Nephron progenitor cell (in vitro differentiated cells): ENCODE results near the gene LHPP.

Source experiments
- DNase-seq: peaks from one replicate; pipeline ENCODE4 v3.0.0; 2021
- H3K27ac Mint-ChIP-seq: 2 replicates; pipeline ENCODE4 v1.8.0; 2021; ENCODE audit warnings: mild to moderate bottlenecking, moderate library complexity, mixed read lengths
- H3K27me3 Mint-ChIP-seq: 2 replicates; pipeline ENCODE4 v1.8.0; 2021; ENCODE audit warnings: mild to moderate bottlenecking, low read depth, mixed read lengths; ENCODE audit not compliant: poor library complexity
- H3K36me3 Mint-ChIP-seq: 2 replicates; pipeline ENCODE4 v1.8.0; 2021; ENCODE audit warnings: low read depth, mixed read lengths
- H3K4me1 Mint-ChIP-seq: 2 replicates; pipeline ENCODE4 v1.8.0; 2021; ENCODE audit warnings: mixed read lengths
- H3K4me3 Mint-ChIP-seq: 2 replicates; pipeline ENCODE4 v1.8.0; 2021; ENCODE audit warnings: mild to moderate bottlenecking, moderate library complexity, mixed read lengths
- H3K9me3 Mint-ChIP-seq: 2 replicates; pipeline ENCODE4 v1.8.0; 2021; ENCODE audit warnings: mild to moderate bottlenecking, moderate library complexity, mixed read lengths
- TF ChIP-seq, protein P1 (sequence below): fragments of 200-600 bp; sonication (generic); IDR thresholded peaks from 2 replicates; pipeline ENCODE4 v1.5.0; 2021; ENCODE audit warnings: antibody characterized with exemption

Gene LHPP

DNA sequence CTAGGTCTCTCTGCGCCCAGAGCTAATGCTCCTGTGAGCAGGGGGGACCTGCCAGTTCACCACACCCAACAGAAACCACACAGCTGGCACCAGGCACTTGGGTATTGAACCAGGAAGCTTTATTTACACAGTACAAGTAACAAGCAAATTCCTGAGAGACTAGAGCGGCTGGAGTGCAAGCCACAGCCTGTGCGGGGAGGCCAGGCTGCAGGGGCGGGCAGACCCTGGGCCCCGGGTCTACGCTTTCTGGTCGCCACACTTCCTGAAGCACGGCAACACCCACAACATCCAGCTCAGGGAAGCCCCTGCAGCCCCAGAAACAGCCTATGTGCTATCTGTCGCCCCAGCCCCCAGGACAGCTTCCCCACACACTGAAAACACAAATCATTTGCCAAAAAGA lies 157.6 kb downstream of the LHPP start:
- H3K27me3 Mint-ChIP-seq, result no peaks in the 10 kb centered on the region
- TF ChIP-seq, protein P1, sequence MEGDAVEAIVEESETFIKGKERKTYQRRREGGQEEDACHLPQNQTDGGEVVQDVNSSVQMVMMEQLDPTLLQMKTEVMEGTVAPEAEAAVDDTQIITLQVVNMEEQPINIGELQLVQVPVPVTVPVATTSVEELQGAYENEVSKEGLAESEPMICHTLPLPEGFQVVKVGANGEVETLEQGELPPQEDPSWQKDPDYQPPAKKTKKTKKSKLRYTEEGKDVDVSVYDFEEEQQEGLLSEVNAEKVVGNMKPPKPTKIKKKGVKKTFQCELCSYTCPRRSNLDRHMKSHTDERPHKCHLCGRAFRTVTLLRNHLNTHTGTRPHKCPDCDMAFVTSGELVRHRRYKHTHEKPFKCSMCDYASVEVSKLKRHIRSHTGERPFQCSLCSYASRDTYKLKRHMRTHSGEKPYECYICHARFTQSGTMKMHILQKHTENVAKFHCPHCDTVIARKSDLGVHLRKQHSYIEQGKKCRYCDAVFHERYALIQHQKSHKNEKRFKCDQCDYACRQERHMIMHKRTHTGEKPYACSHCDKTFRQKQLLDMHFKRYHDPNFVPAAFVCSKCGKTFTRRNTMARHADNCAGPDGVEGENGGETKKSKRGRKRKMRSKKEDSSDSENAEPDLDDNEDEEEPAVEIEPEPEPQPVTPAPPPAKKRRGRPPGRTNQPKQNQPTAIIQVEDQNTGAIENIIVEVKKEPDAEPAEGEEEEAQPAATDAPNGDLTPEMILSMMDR, result no peak
- peak overlapping the region; percentile 95 for H3K27ac Mint-ChIP-seq
- H3K36me3 Mint-ChIP-seq, result no peaks in the 10 kb centered on the region
- no peak overlapping the region for H3K4me3 Mint-ChIP-seq
- H3K9me3 Mint-ChIP-seq, result no peaks in the 10 kb centered on the region
- H3K4me1 Mint-ChIP-seq, result peaks cover 67% of the 10 kb centered on the region
- no peak for DNase-seq

DNA sequence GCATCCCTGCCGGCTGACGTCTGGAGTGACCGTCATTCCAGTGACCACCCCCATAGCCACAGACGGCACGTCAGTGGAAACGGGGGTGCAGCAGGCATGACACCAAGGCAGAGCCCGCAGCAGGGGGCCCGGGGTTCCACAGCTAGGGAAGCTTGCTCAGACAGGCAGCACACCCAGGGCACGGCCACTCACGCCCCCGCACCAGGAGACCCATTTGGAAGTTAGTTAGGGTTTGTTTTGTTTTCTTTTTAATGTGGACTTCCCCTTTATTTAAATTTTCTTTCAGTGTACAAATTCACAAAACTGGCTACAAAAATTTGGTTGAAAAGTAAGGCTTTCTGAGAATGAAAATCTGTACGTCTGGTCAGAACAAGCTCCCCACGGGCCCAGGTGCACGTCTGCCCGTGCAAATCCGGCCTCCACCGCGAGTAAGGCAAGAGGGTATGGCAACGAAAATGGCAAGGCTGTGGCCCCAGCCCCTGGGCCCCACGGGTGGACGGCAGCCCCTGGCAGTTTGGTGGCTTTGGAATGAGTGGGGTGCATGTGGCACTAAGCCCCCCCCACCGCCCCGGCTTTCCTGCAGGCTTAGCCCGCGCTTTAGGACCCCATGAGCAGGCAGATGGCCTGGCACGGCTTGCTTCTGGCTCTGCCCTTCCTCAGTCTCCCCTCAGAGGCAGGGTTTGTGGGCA lies 158.3 kb downstream of the LHPP start:
- no peak overlapping the region for H3K27ac Mint-ChIP-seq
- TF ChIP-seq, protein P1, result no peak

DNA sequence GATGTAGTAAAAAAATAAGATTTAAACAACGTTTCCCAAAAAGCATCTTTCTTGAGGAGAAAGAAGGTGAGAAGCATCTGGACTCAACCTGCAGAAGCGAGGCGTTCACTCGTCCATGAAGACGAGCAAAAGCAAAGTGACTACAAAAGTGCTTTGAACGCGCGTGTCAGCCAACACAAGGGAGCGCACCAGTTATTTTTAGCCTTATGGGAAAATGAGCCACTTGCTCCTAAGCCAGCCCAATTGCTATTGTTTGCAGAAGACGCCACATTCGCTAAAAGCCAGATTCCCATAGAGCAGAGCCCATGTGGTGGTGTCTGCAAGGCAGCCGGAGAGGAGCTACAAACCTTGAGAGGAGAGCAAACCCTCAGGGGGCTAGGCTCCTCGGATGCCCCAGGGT lies 160.0 kb downstream of the LHPP start:
- Mint-ChIP-seq H3K4me3 (no peak overlapping the region), H3K27me3 (no peaks in the 10 kb centered on the region), H3K36me3 (no peaks in the 10 kb centered on the region), H3K27ac (peak overlapping the region; percentile 78), H3K9me3 (no peaks in the 10 kb centered on the region), H3K4me1 (peaks cover 55% of the 10 kb centered on the region)
- no peak for DNase-seq
- TF ChIP-seq, protein P1, result no peak

More for the DNA sequence above, 158.3 kb downstream of the LHPP start:
- Mint-ChIP-seq H3K27me3 (no peaks in the 10 kb centered on the region), H3K9me3 (no peaks in the 10 kb centered on the region), H3K4me1 (peaks cover 68% of the 10 kb centered on the region), H3K4me3 (no peak overlapping the region), H3K36me3 (no peaks in the 10 kb centered on the region)
- no peak for DNase-seq

DNA sequence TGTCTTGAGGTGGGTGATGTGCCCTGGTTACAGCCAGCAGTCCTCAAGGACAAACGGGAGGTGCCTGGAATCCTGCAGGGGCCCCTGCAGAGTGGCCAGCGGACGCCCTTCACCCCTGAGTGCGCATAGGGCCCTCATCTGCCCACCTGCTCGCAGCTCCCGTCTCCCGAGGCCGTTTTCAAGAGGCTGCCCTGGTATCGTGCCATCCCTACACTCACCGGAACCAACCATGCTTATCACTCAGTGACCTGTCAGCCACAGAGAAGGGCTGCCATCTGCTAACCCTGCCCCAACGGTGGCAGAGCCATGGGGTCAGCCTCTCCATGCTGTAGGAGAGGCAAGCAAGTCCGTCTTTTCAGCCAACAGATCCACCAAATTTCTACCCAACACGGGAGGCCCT lies 160.5 kb downstream of the LHPP start:
- Mint-ChIP-seq H3K9me3 (no peaks in the 10 kb centered on the region), H3K4me1 (peaks cover 52% of the 10 kb centered on the region)

DNA sequence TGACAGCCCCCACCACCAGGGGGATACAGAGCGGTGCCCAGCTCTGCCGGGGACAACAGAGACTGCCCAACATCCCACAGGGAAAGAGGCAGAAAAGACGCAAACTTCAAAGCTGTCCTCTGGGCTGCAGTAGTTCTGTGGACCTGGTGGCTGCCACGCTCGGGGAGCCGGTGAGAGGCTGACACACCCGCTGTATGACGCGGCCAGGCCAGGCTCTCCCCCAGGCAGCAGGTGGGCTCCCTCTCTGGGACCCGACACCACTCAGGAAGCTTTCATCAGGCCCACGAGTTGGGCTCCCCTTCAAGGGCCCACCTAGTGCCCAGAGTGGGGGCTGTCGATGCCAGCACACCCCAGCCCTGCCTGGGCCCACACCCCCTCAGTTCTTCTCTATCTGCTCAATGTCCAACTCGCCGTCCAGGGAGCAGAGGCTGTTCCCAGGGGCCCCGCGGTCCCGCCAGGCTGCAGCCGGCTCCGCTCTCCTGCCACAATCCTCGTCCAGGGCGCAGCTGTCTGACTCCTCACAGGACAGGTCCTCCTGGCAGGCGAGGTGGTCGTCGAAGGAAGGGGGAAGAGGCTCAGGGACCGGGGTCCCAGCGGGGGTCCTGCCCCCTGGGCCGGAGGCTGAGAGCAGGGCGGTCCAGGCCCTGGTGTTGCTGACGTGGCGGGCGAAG lies 161.4 kb downstream of the LHPP start:
- no peak overlapping the region for H3K4me3 Mint-ChIP-seq
- H3K36me3 Mint-ChIP-seq, result no peaks in the 10 kb centered on the region
- DNase-seq, result no peak
- H3K4me1 Mint-ChIP-seq, result peaks cover 54% of the 10 kb centered on the region
- no peaks in the 10 kb centered on the region for H3K9me3 Mint-ChIP-seq
- peak overlapping the region; percentile 54 for H3K27ac Mint-ChIP-seq
- TF ChIP-seq, protein P1, result no peak
- peaks cover 4% of the 10 kb centered on the region for H3K27me3 Mint-ChIP-seq

More for the DNA sequence above, 160.5 kb downstream of the LHPP start:
- no peaks in the 10 kb centered on the region for H3K36me3 Mint-ChIP-seq
- no peak overlapping the region for H3K27ac Mint-ChIP-seq
- no peak for DNase-seq
- no peak overlapping the region for H3K4me3 Mint-ChIP-seq
- TF ChIP-seq, protein P1, result no peak
- H3K27me3 Mint-ChIP-seq, result no peaks in the 10 kb centered on the region
